Breast epithelium (tissue), 3 donors: ENCODE data around the gene SLC6A3.

Source experiments
- CTCF ChIP-seq, 3 donors: fragments of 450-650 bp; IDR thresholded peaks; one replicate each; pipeline ENCODE4 v1.5.1; 2016 to 2017; ENCODE audit warnings: antibody characterized with exemption in 3 of 3, mild to moderate bottlenecking in 3 of 3, moderate library complexity in 3 of 3
- POLR2A ChIP-seq: fragments of 450-650 bp; IDR thresholded peaks from one replicate; pipeline ENCODE4 v1.6.1; 2016; ENCODE audit warnings: antibody characterized with exemption, mild to moderate bottlenecking, moderate library complexity

GRCh38 chr5:1464096-1464446 lies 18.8 kb upstream of the SLC6A3 start:
- TF ChIP-seq CTCF (IDR thresholded peaks at IDR 0.05), result no peak
- no peak for TF ChIP-seq POLR2A
